Ishikawa (cell line): Measurements from ENCODE around the gene BMF.

Experiments used
- CEBPB ChIP-seq: IDR thresholded peaks from 2 replicates; pipeline ENCODE4 v1.6.1; 2012
- CREB1 ChIP-seq: IDR thresholded peaks from 2 replicates; pipeline ENCODE4 v1.6.1; 2012; ENCODE audit warnings: low read depth
- EGR1 ChIP-seq: IDR thresholded peaks from 2 replicates; pipeline ENCODE4 v1.6.1; 2012
- EP300 ChIP-seq: IDR thresholded peaks from 2 replicates; pipeline ENCODE4 v1.6.1; 2012; ENCODE audit warnings: borderline replicate concordance
- FOXM1 ChIP-seq: IDR thresholded peaks from 2 replicates; pipeline ENCODE4 v1.6.1; 2012; ENCODE audit warnings: low read depth, borderline replicate concordance
- MAX ChIP-seq: IDR thresholded peaks from 2 replicates; pipeline ENCODE4 v1.6.1; 2012
- NFIC ChIP-seq: IDR thresholded peaks from 2 replicates; pipeline ENCODE4 v1.6.1; 2012
- RAD21 ChIP-seq: IDR thresholded peaks from 2 replicates; pipeline ENCODE4 v1.6.1; 2012; ENCODE audit warnings: low read depth
- REST ChIP-seq: IDR thresholded peaks from 2 replicates; pipeline ENCODE4 v1.6.1; 2012; ENCODE audit warnings: low read depth, mild to moderate bottlenecking
- TAF1 ChIP-seq: IDR thresholded peaks from 2 replicates; pipeline ENCODE4 v1.6.1; 2012; ENCODE audit warnings: low read depth, mild to moderate bottlenecking
- TCF12 ChIP-seq: IDR thresholded peaks from 2 replicates; pipeline ENCODE4 v1.6.1; 2012; ENCODE audit warnings: low read depth
- TEAD4 ChIP-seq: IDR thresholded peaks from 2 replicates; pipeline ENCODE4 v1.6.1; 2012
- USF1 ChIP-seq: IDR thresholded peaks from 2 replicates; pipeline ENCODE4 v1.6.1; 2012
- YY1 ChIP-seq: IDR thresholded peaks from 2 replicates; pipeline ENCODE4 v1.6.1; 2012; ENCODE audit warnings: low read depth
- ZBTB7A ChIP-seq: IDR thresholded peaks from 2 replicates; pipeline ENCODE4 v1.6.1; 2012; ENCODE audit warnings: low read depth

The BMF gene

GRCh38 chr15:40124807-40125285, 16.2 kb upstream of the BMF start:
- 0 out of 2 replicates have a peak, but pooled peaks have one; percentile 24 for TF ChIP-seq TCF12
- TF ChIP-seq NFIC = peak; percentile 55

DNA sequence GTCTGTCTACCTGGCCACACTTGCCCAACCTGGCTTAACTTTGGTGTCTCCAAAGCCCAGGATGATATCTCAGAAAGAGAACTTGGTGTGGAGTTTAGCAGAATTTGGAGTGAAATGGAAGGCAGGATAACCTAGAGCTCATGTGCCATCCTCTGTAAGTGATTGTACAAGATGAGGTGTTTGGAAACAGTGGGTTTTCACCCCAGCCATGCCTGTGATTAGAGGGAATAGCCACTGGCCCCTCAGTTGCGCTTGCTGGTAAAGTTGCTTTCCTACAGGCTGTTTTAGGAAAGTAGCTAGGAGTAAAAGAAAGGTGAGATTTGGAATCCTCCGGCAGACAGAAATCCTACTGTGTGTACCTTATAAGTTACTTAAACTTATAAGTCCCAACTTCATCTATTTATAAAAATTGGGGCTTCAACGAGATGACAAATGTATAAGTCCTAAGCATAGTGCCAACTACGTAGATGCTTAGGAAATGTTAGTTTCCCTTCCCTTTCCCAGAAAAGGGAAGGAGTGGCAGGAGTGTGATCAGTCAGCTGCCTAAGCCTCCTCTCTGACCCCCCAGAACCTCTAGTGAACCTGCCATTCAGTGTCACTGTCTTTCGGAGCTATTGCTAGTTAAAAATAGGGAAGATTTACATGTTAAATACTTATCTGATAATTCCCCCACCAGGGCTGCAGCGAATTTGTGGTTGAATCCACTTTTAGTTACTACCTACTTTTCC, 13.4 kb upstream of the BMF start:
- no peak for TF ChIP-seq ZBTB7A
- no peak for TF ChIP-seq TCF12
- TF ChIP-seq TAF1 = no peak
- TF ChIP-seq MAX = no peak
- no peak for TF ChIP-seq EGR1
- TF ChIP-seq CREB1 = no peak
- TF ChIP-seq REST = no peak
- no peak for TF ChIP-seq USF1
- no peak for TF ChIP-seq YY1
- TF ChIP-seq TEAD4 = no peak
- TF ChIP-seq NFIC = no peak
- no peak for TF ChIP-seq EP300
- TF ChIP-seq RAD21 = no peak
- TF ChIP-seq FOXM1 = no peak
- TF ChIP-seq CEBPB = no peak

DNA sequence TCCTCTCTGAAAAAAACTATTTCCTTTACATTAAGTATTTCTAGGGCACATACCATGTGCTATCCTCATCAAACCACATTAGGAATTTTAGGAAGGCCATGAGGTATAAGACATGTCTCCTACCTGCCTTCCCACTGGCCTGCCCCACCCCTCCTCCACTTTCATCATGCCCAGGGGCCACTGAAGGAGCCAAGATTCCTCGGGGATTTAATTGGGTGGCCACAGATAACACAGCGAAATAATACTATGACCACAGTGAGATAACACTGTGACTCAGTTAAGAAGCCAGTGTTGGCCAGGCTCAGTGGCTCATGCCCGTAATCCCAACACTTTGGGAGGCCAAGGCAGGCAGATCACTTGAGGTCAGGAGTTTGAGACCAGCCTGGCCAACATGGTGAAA, 9.8 kb upstream of the BMF start:
- TF ChIP-seq CREB1 = no peak
- no peak for TF ChIP-seq ZBTB7A
- no peak for TF ChIP-seq TCF12
- TF ChIP-seq TAF1 = no peak
- TF ChIP-seq USF1 = no peak

GRCh38 chr15:40115670-40116093, 7.0 kb upstream of the BMF start:
- TF ChIP-seq NFIC = no peak
- 0 out of 2 replicates have a peak, but pooled peaks have one; percentile 20 for TF ChIP-seq MAX
- TF ChIP-seq ZBTB7A = no peak
- no peak for TF ChIP-seq TCF12
- TF ChIP-seq REST = peak; percentile 62
- peak; percentile 95 for TF ChIP-seq CEBPB
- no peak for TF ChIP-seq USF1
- TF ChIP-seq CREB1 = no peak

GRCh38 chr15:40114218-40114617, 5.5 kb upstream of the BMF start:
- no peak for TF ChIP-seq CREB1
- no peak for TF ChIP-seq TAF1
- no peak for TF ChIP-seq EGR1
- no peak for TF ChIP-seq REST
- no peak for TF ChIP-seq FOXM1
- no peak for TF ChIP-seq RAD21
- no peak for TF ChIP-seq MAX
- TF ChIP-seq YY1 = no peak
- TF ChIP-seq NFIC = no peak
- TF ChIP-seq ZBTB7A = no peak
- no peak for TF ChIP-seq CEBPB
- TF ChIP-seq EP300 = no peak
- TF ChIP-seq TCF12 = no peak
- TF ChIP-seq TEAD4 = no peak
- no peak for TF ChIP-seq USF1
